Superior temporal gyrus (tissue), 1 donor: ENCODE results near the gene ZNF319.
A peak's percentile ranks its signal among the peaks of the same experiment; 100 is the strongest.

ENCODE experiments used
- DNase-seq: peaks from one replicate; pipeline ENCODE4 v3.0.0-alpha.2; 2016; ENCODE audit errors: extremely low spot score

Gene ZNF319

GRCh38 chr16:58037365-58038057, 37.0 kb upstream of the ZNF319 start:
- no peak for DNase-seq

GRCh38 chr16:58036943-58037342, 36.5 kb upstream of the ZNF319 start:
- DNase-seq: no peak

GRCh38 chr16:58035356-58036170, 35.1 kb upstream of the ZNF319 start:
- no peak for DNase-seq

GRCh38 chr16:58034774-58035173, 34.3 kb upstream of the ZNF319 start:
- no peak for DNase-seq

GRCh38 chr16:58034128-58034685, 33.7 kb upstream of the ZNF319 start:
- DNase-seq: no peak

GRCh38 chr16:58032710-58033293, 32.3 kb upstream of the ZNF319 start:
- DNase-seq: peak; percentile 28

- no peak for DNase-seq
Measured at GRCh38 chr16:58031016-58031800, 30.7 kb upstream of the ZNF319 start.

- DNase-seq: no peak
Measured at GRCh38 chr16:58030136-58030840, 29.8 kb upstream of the ZNF319 start.

GRCh38 chr16:58029410-58029809, 28.9 kb upstream of the ZNF319 start:
- no peak for DNase-seq

- no peak for DNase-seq
Measured at GRCh38 chr16:58028541-58029070, 28.1 kb upstream of the ZNF319 start.

GRCh38 chr16:58027916-58028455, 27.5 kb upstream of the ZNF319 start:
- DNase-seq: no peak

GRCh38 chr16:58027161-58027915, 26.9 kb upstream of the ZNF319 start:
- no peak for DNase-seq

- DNase-seq: no peak
Measured at GRCh38 chr16:58026705-58027160, 26.3 kb upstream of the ZNF319 start.

GRCh38 chr16:58026139-58026704, 25.8 kb upstream of the ZNF319 start:
- DNase-seq: no peak

GRCh38 chr16:58025351-58026138, 25.1 kb upstream of the ZNF319 start, which contains the start of gene MMP15:
Gene MMP15, plus strand, starts transcription at chr16:58025754. Its CDS starts 597 bp downstream, at chr16:58026351.
- peak; percentile 59 for DNase-seq

- no peak for DNase-seq
Measured at GRCh38 chr16:58024486-58025350, 24.2 kb upstream of the ZNF319 start.
